Upper lobe of left lung (tissue), 4 donors: ENCODE measurements around the gene SNU13.

Source experiments
- CTCF ChIP-seq, 6 experiments: fragments of 450-650 bp in 4 of 6; fragments of 200-600 bp in 2 of 6; sonication (generic) in 2 of 6; IDR thresholded peaks; one replicate each; pipeline ENCODE4 v1.5.1; 2016 to 2019; ENCODE audit warnings: antibody characterized with exemption in 6 of 6
- EP300 ChIP-seq, 4 donors: sonication (generic); formaldehyde crosslinking; IDR thresholded peaks; one replicate each; pipeline ENCODE4 v1.5.1; 2017; ENCODE audit warnings: antibody characterized with exemption in 4 of 4, control low read depth in 2 of 4
- POLR2A ChIP-seq, 4 donors: fragments of 450-650 bp; IDR thresholded peaks; one replicate each; pipeline ENCODE4 v1.5.1; 2016 to 2017; ENCODE audit warnings: antibody characterized with exemption in 4 of 4, mild to moderate bottlenecking in 2 of 4
- POLR2AphosphoS5 ChIP-seq, 2 donors: sonication (generic); formaldehyde crosslinking; IDR thresholded peaks; one replicate each; pipeline ENCODE4 v1.5.1; 2017; ENCODE audit warnings: antibody characterized with exemption in 2 of 2

GRCh38 chr22:41661713-41662112, 27.0 kb downstream of the SNU13 start:
- TF ChIP-seq CTCF (IDR thresholded peaks at IDR 0.05) (no peak), POLR2A (IDR thresholded peaks at IDR 0.05) (no peak), POLR2AphosphoS5 (IDR thresholded peaks at IDR 0.05) (no peak), EP300 (IDR thresholded peaks at IDR 0.05) (no peak)
